Spleen (tissue), 7 donors: ENCODE measurements around the gene VEGFA.

Experiments used
- POLR2AphosphoS5 ChIP-seq, 3 donors: sonication (generic); formaldehyde crosslinking; IDR thresholded peaks; one replicate each; pipeline ENCODE4 v1.5.1; 2017; ENCODE audit warnings: antibody characterized with exemption in 3 of 3
- TF ChIP-seq, protein P1 (sequence below), 11 experiments: fragments of 200-600 bp in 7 of 11; fragments of 450-650 bp in 4 of 11; sonication (generic) in 4 of 11; IDR thresholded peaks in 8 of 11; conservative IDR thresholded peaks in 3 of 11; 1 replicate in 7 of 11; 2 replicates in 4 of 11; pipeline versions ENCODE4 v1.4.0 to v1.8.0; 2016 to 2021; ENCODE audit warnings: antibody characterized with exemption in 11 of 11, inconsistent platforms in 4 of 11, mild to moderate bottlenecking in 1 of 11
- donor health status: DM: no; HTN: no; CAD: no; lungs with moderate emphysema.
- donor health status: DM: no; HTN: no; CAD: no.
- donor health status: DM: no; HTN: no; CAD: no.

- no peak for TF ChIP-seq POLR2AphosphoS5 (IDR thresholded peaks at IDR 0.05)
- TF ChIP-seq, protein P1, sequence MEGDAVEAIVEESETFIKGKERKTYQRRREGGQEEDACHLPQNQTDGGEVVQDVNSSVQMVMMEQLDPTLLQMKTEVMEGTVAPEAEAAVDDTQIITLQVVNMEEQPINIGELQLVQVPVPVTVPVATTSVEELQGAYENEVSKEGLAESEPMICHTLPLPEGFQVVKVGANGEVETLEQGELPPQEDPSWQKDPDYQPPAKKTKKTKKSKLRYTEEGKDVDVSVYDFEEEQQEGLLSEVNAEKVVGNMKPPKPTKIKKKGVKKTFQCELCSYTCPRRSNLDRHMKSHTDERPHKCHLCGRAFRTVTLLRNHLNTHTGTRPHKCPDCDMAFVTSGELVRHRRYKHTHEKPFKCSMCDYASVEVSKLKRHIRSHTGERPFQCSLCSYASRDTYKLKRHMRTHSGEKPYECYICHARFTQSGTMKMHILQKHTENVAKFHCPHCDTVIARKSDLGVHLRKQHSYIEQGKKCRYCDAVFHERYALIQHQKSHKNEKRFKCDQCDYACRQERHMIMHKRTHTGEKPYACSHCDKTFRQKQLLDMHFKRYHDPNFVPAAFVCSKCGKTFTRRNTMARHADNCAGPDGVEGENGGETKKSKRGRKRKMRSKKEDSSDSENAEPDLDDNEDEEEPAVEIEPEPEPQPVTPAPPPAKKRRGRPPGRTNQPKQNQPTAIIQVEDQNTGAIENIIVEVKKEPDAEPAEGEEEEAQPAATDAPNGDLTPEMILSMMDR (IDR thresholded peaks at IDR 0.05 in 8 of 11, conservative IDR thresholded peaks at IDR 0.05 in 3 of 11), result no peak
Measured at GRCh38 chr6:43772681-43773049, 2.7 kb downstream of the VEGFA start.
